SK-N-SH treated with all-trans-retinoic acid at 6 μM for 48 hours (cell line): ENCODE data around the gene KIAA0319L.

Experiments
- ATAC-seq: fragments of 200-7000 bp; cut with Tn5 transposase; 3 replicates; pipeline ENCODE4 v1.9.1; 2020; ENCODE audit warnings: mild to moderate bottlenecking, moderate library complexity
- BACH2 ChIP-seq: fragments of 250-450 bp; sonication (Bioruptor Pico); IDR thresholded peaks from 2 replicates; pipeline ENCODE4 v1.9.0; 2021; ENCODE audit warnings: mild to moderate bottlenecking, borderline replicate concordance
- CREB5 ChIP-seq: fragments of 250-450 bp; sonication (Bioruptor Pico); IDR thresholded peaks from 2 replicates; pipeline ENCODE4 v1.5.1; 2020; ENCODE audit warnings: low read depth, mild to moderate bottlenecking, moderate library complexity
- CSDC2 ChIP-seq: fragments of 250-450 bp; sonication (Bioruptor Pico); IDR thresholded peaks from 2 replicates; pipeline ENCODE4 v1.5.0; 2020; ENCODE audit warnings: mild to moderate bottlenecking, moderate library complexity
- CSRNP3 ChIP-seq: fragments of 250-450 bp; sonication (Bioruptor Pico); IDR thresholded peaks from 2 replicates; pipeline ENCODE4 v1.5.1; 2021; ENCODE audit warnings: mild to moderate bottlenecking, moderate library complexity
- ESRRG ChIP-seq: fragments of 250-450 bp; sonication (Bioruptor Pico); IDR thresholded peaks from 2 replicates; pipeline ENCODE4 v1.6.1; 2021; ENCODE audit warnings: mild to moderate bottlenecking
- GLIS3 ChIP-seq: fragments of 250-450 bp; sonication (Bioruptor Pico); IDR thresholded peaks from 2 replicates; pipeline ENCODE4 v1.5.0; 2020; ENCODE audit warnings: mild to moderate bottlenecking, moderate library complexity
- ISL1 ChIP-seq: fragments of 250-450 bp; sonication (Bioruptor Pico); IDR thresholded peaks from 2 replicates; pipeline ENCODE4 v2.1.2; 2022; ENCODE audit warnings: mild to moderate bottlenecking, moderate library complexity
- OSR1 ChIP-seq: fragments of 250-450 bp; sonication (Bioruptor Pico); IDR thresholded peaks from 2 replicates; pipeline ENCODE4 v1.8.0; 2022; ENCODE audit warnings: moderate library complexity, mild to moderate bottlenecking, inconsistent platforms
- PATZ1 ChIP-seq: fragments of 250-450 bp; sonication (Bioruptor Pico); IDR thresholded peaks from 2 replicates; pipeline ENCODE4 v1.8.0; 2020; ENCODE audit warnings: mild to moderate bottlenecking, moderate library complexity, borderline replicate concordance
- PPARA ChIP-seq: fragments of 250-450 bp; sonication (Bioruptor Pico); IDR thresholded peaks from 2 replicates; pipeline ENCODE4 v1.5.0; 2020; ENCODE audit warnings: mild to moderate bottlenecking, borderline replicate concordance
- RARB ChIP-seq: fragments of 250-450 bp; sonication (Bioruptor Pico); IDR thresholded peaks from 2 replicates; pipeline ENCODE4 v1.8.0; 2021; ENCODE audit warnings: mild to moderate bottlenecking, moderate library complexity
- SNAI2 ChIP-seq: fragments of 250-450 bp; sonication (Bioruptor Pico); IDR thresholded peaks from 2 replicates; pipeline ENCODE4 v1.5.0; 2020; ENCODE audit warnings: mild to moderate bottlenecking, moderate library complexity
- TCF4 ChIP-seq: fragments of 250-450 bp; sonication (Bioruptor Pico); IDR thresholded peaks from 2 replicates; pipeline ENCODE4 v1.8.0; 2021; ENCODE audit warnings: mild to moderate bottlenecking, moderate library complexity, borderline replicate concordance
- TOX ChIP-seq: fragments of 250-450 bp; sonication (Bioruptor Pico); IDR thresholded peaks from 2 replicates; pipeline ENCODE4 v1.8.0; 2021; ENCODE audit warnings: mild to moderate bottlenecking, moderate library complexity, borderline replicate concordance
- ZC3H10 ChIP-seq: fragments of 250-450 bp; sonication (Bioruptor Pico); IDR thresholded peaks from 2 replicates; pipeline ENCODE4 v1.5.1; 2021; ENCODE audit warnings: mild to moderate bottlenecking, moderate library complexity
- ZFP3 ChIP-seq: fragments of 250-450 bp; sonication (Bioruptor Pico); IDR thresholded peaks from 2 replicates; pipeline ENCODE4 v1.5.0; 2020; ENCODE audit warnings: mild to moderate bottlenecking, moderate library complexity
- ZFP30 ChIP-seq: fragments of 450-650 bp; formaldehyde crosslinking; IDR thresholded peaks from 2 replicates; pipeline ENCODE4 v1.5.0; 2022; ENCODE audit warnings: mild to moderate bottlenecking, moderate library complexity
- ZNF565 ChIP-seq: fragments of 450-650 bp; formaldehyde crosslinking; conservative IDR thresholded peaks from 2 replicates; pipeline ENCODE4 v1.5.0; 2020; ENCODE audit warnings: low read depth, mild to moderate bottlenecking, moderate library complexity
- ZNF70 ChIP-seq: fragments of 450-650 bp; formaldehyde crosslinking; IDR thresholded peaks from 2 replicates; pipeline ENCODE4 v1.5.0; 2020; ENCODE audit warnings: mild to moderate bottlenecking, moderate library complexity
- ZNF8 ChIP-seq: fragments of 450-650 bp; formaldehyde crosslinking; IDR thresholded peaks from 2 replicates; pipeline ENCODE4 v1.5.0; 2020; ENCODE audit warnings: mild to moderate bottlenecking, moderate library complexity

The KIAA0319L gene

GRCh38 chr1:35386959-35387358 is 170.2 kb downstream of the KIAA0319L start:
- TF ChIP-seq ESRRG (no peak), ISL1 (CRISPR knock-in tag) (no peak), ZNF8 (CRISPR knock-in tag) (no peak), CSDC2 (CRISPR knock-in tag) (no peak), ZC3H10 (CRISPR knock-in tag) (no peak), RARB (CRISPR knock-in tag) (no peak), PATZ1 (CRISPR knock-in tag) (no peak)
- ATAC-seq = no peak

- TF ChIP-seq BACH2 (CRISPR knock-in tag) (no peak), RARB (CRISPR knock-in tag) (no peak), ZC3H10 (CRISPR knock-in tag) (no peak), CSRNP3 (CRISPR knock-in tag) (no peak), ZNF70 (no peak), CSDC2 (CRISPR knock-in tag) (no peak), OSR1 (CRISPR knock-in tag) (no peak), ISL1 (CRISPR knock-in tag) (no peak), TCF4 (CRISPR knock-in tag) (no peak), SNAI2 (CRISPR knock-in tag) (no peak), PPARA (CRISPR knock-in tag) (no peak), ZFP30 (CRISPR knock-in tag) (no peak), PATZ1 (CRISPR knock-in tag) (no peak), GLIS3 (no peak), ESRRG (no peak), CREB5 (CRISPR knock-in tag) (no peak), TOX (no peak), ZNF565 (CRISPR knock-in tag) (no peak), ZNF8 (CRISPR knock-in tag) (no peak), ZFP3 (CRISPR knock-in tag) (no peak)
- TF ChIP-seq, all 23 proteins: peak for 0
- ATAC-seq = no peak
Observed at GRCh38 chr1:35386290-35386689, 170.9 kb downstream of the KIAA0319L start.
